ENCODE results near the gene PEPD. TPM values are rescaled to one million over a fixed set of nuclear protein-coding genes. Genes with fewer than 3 reads are reported as not detected.

Gene PEPD
- polyA plus RNA-seq, 3 donors = 61.5 to 218 (median 171) TPM

DNA sequence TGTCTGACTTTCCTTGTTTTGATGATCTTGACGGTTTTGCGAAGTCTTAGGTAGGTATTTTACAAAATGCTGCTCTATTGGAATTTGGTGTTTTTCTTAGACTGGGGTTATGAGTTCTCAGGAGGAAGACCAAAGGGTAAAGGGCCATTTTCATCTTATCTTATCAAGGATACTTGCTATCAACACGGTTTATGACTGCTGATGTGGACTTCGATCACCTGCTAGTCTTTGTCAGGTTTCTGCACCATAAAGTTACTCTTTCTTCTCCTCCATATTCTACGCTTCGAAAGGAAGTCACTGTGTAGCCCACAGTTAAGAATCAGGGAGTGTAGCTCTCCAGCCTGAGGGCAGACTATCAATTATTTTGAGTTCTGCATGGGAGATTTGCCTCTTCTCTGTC, 155.5 kb downstream of the PEPD start:
- H4K20me1 ChIP-seq (ENCODE audit: insufficient read depth, low read length) = no peaks in the 10 kb centered on the region
- Mint-ChIP-seq H3K27me3 (ENCODE audit: low read depth in 3 of 3) (peaks cover 8 to 9% (median 8%) of the 10 kb centered on the region in 3 donors), H3K36me3 (no peaks in the 10 kb centered on the region), H3K9me3 (peaks cover 0 to 2% (median 0%) of the 10 kb centered on the region in 7 donors), H3K4me1 (peaks cover 8% of the 10 kb centered on the region), H3K4me3 (no peak overlapping the region), H3K27ac (no peak overlapping the region)
- no peaks in the 10 kb centered on the region for H3K79me2 ChIP-seq (ENCODE audit: insufficient read depth, low read length)
- no peaks in the 10 kb centered on the region for H3K9me3 ChIP-seq (replicated peaks in 1 of 2; ENCODE audit: control insufficient read depth in 1 of 2, insufficient read depth in 1 of 2, low read length in 2 of 2)
- no peak overlapping the region for H3K4me3 ChIP-seq (replicated peaks in 1 of 3; ENCODE audit: low read depth in 2 of 3, low read length in 3 of 3)
- peaks cover 1 to 8% of the 10 kb centered on the region in 2 donors for H3K4me1 ChIP-seq (ENCODE audit: control insufficient read depth in 1 of 2, insufficient read depth in 2 of 2, low read length in 2 of 2)
- H3K27ac ChIP-seq (ENCODE audit: low read depth in 1 of 2, low read length in 2 of 2) = no peak overlapping the region
- TF ChIP-seq, protein P1, sequence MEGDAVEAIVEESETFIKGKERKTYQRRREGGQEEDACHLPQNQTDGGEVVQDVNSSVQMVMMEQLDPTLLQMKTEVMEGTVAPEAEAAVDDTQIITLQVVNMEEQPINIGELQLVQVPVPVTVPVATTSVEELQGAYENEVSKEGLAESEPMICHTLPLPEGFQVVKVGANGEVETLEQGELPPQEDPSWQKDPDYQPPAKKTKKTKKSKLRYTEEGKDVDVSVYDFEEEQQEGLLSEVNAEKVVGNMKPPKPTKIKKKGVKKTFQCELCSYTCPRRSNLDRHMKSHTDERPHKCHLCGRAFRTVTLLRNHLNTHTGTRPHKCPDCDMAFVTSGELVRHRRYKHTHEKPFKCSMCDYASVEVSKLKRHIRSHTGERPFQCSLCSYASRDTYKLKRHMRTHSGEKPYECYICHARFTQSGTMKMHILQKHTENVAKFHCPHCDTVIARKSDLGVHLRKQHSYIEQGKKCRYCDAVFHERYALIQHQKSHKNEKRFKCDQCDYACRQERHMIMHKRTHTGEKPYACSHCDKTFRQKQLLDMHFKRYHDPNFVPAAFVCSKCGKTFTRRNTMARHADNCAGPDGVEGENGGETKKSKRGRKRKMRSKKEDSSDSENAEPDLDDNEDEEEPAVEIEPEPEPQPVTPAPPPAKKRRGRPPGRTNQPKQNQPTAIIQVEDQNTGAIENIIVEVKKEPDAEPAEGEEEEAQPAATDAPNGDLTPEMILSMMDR (IDR thresholded peaks at IDR 0.05) = no peak
- no peak overlapping the region for H3K9ac ChIP-seq (ENCODE audit: insufficient read depth, low read length, poor library complexity, severe bottlenecking)
- no peaks in the 10 kb centered on the region for H3K36me3 ChIP-seq (replicated peaks in 1 of 2; ENCODE audit: control insufficient read depth in 1 of 2, insufficient read depth in 2 of 2, low read length in 2 of 2)
- intact Hi-C loops (cut with micrococcal nuclease) = no loop called here
- WGBS (ENCODE audit: insufficient coverage) = 80% methylated on average over 1 of the region's 6 CpGs
- H2AFZ ChIP-seq (ENCODE audit: insufficient read depth, low read depth, low read length, poor library complexity, severe bottlenecking) = no peak overlapping the region
- H3K27me3 ChIP-seq (ENCODE audit: control insufficient read depth in 2 of 2, insufficient read depth in 2 of 2, low read length in 2 of 2) = no peaks in the 10 kb centered on the region
- DNase-seq = no peak
- H3K4me2 ChIP-seq (replicated peaks; ENCODE audit: extremely low read depth, low read length, poor library complexity, severe bottlenecking) = no peak overlapping the region

DNA sequence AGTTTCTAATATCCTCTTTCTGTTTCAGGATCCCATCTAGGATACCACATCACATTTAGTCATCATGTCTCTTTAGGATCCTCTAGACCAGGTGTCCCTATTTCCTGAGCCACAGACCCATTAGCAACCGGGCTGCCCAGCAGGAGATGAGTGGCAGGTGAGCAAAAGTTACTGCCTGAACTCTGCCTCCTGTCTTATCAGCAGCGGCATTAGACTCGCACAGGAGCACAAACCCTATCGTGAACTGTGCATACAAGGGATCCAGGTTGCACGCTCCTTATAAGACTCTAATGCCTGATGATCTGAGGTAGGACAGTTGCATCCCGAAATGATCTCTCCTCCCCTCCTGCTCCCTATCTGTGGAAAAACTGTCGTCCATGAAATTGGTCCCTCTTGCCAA, 155.9 kb downstream of the PEPD start:
- Histone ChIP-seq H2AFZ (ENCODE audit: insufficient read depth, low read depth, low read length, poor library complexity, severe bottlenecking) (no peak overlapping the region), H4K20me1 (ENCODE audit: insufficient read depth, low read length) (no peaks in the 10 kb centered on the region), H3K4me1 (ENCODE audit: control insufficient read depth in 1 of 2, insufficient read depth in 2 of 2, low read length in 2 of 2) (peaks cover 0 to 7% of the 10 kb centered on the region in 2 donors), H3K4me3 (replicated peaks in 1 of 3; ENCODE audit: low read depth in 2 of 3, low read length in 3 of 3) (no peak overlapping the region), H3K79me2 (ENCODE audit: insufficient read depth, low read length) (no peaks in the 10 kb centered on the region), H3K4me2 (replicated peaks; ENCODE audit: extremely low read depth, low read length, poor library complexity, severe bottlenecking) (no peak overlapping the region), H3K36me3 (replicated peaks in 1 of 2; ENCODE audit: control insufficient read depth in 1 of 2, insufficient read depth in 2 of 2, low read length in 2 of 2) (no peaks in the 10 kb centered on the region), H3K27me3 (ENCODE audit: control insufficient read depth in 2 of 2, insufficient read depth in 2 of 2, low read length in 2 of 2) (no peaks in the 10 kb centered on the region), H3K9ac (ENCODE audit: insufficient read depth, low read length, poor library complexity, severe bottlenecking) (no peak overlapping the region), H3K9me3 (replicated peaks in 1 of 2; ENCODE audit: control insufficient read depth in 1 of 2, insufficient read depth in 1 of 2, low read length in 2 of 2) (no peaks in the 10 kb centered on the region), H3K27ac (ENCODE audit: low read depth in 1 of 2, low read length in 2 of 2) (no peak overlapping the region)
- no peak for DNase-seq
- Mint-ChIP-seq H3K9me3 (peaks cover 0 to 2% (median 0%) of the 10 kb centered on the region in 7 donors), H3K36me3 (no peaks in the 10 kb centered on the region), H3K4me3 (no peak overlapping the region), H3K27me3 (ENCODE audit: low read depth in 3 of 3) (peaks cover 8 to 9% (median 8%) of the 10 kb centered on the region in 3 donors), H3K27ac (peak overlapping the region in 2 of 7 donors; percentile 9 to 36), H3K4me1 (peaks cover 6% of the 10 kb centered on the region)
- TF ChIP-seq, protein P1 (IDR thresholded peaks at IDR 0.05) = no peak
- intact Hi-C loops (cut with micrococcal nuclease) = no loop called here
- WGBS (ENCODE audit: insufficient coverage) = 93% methylated on average over 3 of the region's 7 CpGs
